NCI-H69 (cell line): ENCODE results near the gene ANXA1.
A peak's percentile ranks its signal among the peaks of the same experiment; 100 is the strongest.

Source experiments
- DNase-seq: peaks from one replicate; lab custom pipeline; 2025; lab: John Stamatoyannopoulos, UW

The ANXA1 gene

GRCh38 chr9:73138516-73138915 is 13.1 kb upstream of the ANXA1 start:
- no peak for DNase-seq

- DNase-seq = no peak
Measured at GRCh38 chr9:73141282-73141681, 10.4 kb upstream of the ANXA1 start.

GRCh38 chr9:73143711-73144328 is 7.8 kb upstream of the ANXA1 start:
- peak; percentile 42 for DNase-seq

DNA sequence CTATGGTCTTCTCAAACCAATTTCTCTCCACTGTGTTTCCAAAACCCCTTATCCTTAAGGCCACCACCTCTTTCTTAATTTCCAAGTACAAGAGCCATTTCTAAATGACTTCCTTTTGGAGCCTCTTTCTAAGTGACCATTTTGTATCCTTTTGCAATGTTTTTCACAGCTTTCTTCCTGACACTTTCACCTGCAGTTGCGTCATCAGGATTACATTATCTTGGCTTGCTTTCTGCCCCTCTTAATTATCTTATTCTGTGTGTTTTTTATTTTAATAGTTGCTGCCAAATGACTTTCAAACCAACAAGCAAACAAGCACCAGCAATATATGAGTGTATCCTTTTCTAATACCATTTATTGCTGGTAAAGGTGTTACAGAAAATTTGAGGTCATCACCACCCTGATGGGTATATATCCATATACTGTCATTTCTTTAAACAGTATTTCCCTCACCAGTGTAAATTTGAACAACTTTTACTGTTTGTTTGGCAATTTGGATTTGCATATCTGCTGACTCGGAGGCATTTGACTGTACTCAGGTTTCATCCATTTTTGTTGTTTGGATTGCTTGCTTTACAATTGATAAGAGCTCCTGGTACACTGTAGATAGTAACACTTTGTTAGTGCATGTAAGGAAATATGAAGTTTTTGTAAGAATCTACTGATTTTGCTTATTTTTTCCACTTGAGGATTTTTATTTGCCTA is 5.4 kb upstream of the ANXA1 start:
- DNase-seq = peak; percentile 42

DNA sequence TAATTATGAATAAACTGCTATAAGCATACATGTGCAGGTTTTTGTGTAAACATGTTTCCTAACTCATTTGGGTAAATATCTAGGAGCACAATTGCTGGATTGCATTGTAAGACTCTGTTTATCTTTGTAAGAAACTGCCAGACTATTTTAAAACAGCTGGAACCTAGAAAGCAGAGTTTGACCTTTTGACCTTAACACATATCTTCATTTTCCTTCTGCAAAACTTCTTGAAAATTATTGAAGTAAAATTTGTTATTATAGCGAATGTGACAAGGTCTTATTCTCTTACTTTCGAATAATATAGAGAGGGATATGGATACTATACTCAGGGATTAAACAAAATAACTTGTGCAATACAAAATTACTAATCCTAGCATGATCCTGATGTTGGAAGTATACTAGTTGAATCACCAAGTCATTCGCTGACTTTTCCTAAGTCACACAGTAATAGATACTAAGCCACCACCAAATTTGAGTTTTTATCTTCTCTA is 3.2 kb upstream of the ANXA1 start:
- peak; percentile 38 for DNase-seq

DNA sequence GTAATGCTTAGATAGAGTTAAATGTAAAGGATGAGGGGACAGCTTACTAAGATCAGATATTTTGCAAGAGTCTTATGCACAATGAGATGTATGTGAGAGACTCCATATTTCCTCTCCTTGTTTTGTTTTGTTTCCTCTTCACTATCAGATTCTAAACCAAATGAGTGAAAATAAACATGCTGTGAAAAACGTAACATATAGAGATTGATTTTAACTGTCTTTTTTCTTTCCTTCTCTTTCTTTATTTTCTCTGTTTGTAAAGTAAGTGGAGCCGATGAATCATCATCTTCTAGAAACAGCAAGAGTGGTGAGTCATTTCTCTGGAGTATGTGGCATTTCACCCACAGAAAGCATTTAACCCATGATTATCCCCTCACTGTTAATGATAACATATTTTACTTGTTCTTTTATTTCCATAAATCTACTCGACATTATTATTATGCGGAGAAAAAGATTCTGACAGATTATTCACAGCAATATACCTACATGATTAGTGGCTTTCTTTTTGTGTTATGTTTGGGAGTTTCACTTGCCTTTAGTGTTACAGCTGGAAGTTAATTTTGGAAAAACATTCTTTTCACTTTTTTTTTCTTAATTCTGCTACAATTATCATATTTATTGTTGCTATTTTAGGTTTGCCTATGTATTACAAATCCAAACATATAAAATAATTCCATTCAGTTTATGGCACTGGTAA is 2.1 kb upstream of the ANXA1 start:
- DNase-seq = peak; percentile 89

- DNase-seq = peak; percentile 11
Measured at GRCh38 chr9:73152543-73152844, 829 bp downstream of the ANXA1 start.

DNA sequence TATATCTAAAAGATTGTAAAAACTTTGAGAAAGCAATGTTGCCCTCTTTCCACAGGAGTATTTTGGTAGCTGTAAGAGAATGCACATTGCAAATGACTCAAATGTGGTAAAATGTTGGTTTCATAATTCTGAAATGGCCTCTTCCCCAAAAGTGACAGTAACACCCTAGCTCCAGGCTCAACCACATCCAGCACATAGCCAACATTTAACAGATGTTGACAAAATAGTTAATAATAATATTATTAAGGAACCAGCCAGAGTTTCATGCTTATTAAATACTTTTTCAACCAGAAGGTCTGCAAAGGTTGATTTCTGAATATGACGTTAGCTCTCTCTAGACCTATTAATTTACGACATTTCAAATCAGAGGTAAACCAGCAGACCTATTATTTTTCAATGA is 1.3 kb downstream of the ANXA1 start:
- DNase-seq = no peak

- DNase-seq = peak; percentile 54
Measured at GRCh38 chr9:73153793-73154227, 2.1 kb downstream of the ANXA1 start.

DNA sequence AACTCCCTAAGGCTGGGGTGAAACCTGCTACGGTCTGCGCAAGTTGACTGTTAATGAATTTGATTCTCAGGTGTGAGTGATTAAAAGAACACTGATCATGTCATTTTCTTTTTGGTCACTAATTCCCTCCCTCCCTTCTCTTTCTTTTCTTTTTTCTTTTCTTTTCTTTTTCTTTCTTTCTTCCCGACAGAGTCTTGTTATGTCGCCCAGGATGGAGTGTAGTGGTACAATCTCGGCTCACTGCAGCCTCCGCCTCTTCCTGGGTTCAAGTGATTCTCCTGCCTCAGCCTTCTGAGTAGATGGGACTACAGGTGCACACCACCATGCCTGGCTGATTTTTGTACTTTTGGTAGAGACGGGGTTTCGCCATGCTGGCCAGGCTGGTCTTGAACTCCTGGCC is 2.6 kb downstream of the ANXA1 start:
- DNase-seq = no peak

GRCh38 chr9:73154722-73155121 is 3.1 kb downstream of the ANXA1 start:
- DNase-seq = no peak

DNA sequence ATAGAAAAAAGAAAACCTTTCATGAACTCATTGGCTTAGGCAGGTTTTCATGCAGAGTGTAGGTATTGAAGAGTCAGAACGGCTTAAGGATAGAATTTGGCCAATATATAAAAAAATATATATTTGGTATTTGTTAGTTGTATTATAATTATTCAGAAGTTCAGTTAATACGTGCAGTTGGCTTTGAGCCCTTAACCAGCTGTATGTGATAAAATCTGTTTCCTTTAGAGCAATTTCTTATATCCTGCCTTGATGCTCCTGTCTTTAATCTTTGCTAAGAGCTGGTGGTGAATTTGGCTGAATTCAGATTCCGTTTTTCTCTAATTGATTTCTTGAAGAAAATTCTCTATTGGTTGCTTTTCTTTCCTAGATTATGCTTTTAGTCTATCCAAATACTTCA is 3.7 kb downstream of the ANXA1 start:
- DNase-seq = no peak

DNA sequence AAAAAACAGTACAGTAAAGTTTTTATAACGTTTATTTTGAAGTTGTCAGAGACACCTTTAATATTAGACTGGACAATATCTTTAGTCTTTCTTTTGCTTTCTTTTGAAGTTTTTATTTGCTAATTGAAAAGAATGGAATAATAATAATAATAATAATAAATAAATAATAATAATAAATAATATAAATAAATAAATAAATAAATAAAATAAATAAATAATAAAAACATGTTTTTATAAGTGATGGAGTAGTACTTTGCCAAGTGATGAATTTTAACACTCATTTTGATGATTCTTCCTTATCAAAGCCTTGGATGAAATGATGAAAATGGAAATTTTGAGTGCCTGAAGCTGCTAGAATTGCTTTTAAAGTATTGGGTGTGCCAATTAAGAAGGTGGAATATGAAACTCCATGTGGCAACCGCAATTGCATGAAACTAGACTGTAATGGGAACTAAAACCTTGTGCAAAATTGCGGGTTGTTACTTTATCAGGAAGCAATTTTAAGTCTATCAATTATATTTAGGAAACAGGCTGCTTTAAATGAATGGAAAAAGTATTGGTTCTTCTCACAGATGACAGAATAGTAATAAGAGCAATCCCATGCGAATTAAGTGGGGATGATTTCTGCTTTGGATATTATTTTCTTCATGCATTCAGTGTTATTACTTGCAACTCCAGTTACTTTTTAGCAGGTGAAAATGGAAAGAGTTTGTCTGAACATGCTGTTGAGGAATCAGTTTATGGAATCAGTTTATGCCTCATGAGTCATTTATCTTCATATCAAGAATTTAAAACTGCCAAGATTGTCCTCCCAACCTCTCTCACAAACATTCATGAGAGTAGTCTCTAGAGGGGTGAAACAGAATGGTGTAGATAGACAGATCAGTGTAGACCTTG is 4.6 kb downstream of the ANXA1 start:
- DNase-seq = no peak

DNA sequence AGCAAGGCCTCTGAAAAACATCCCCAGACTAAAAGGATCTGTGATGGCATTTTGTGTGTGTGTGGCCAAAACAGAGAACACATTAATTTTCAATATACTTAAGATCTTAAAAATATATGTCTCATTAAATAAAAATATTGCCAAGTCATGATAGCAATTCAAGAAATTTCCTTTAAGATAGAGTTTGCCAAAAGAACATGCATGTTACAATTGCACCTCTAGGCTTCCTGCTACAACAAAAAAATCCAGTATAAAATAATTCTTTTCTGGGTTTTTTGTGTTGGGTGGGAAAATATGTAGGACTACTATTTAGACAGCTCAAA is 5.2 kb downstream of the ANXA1 start:
- no peak for DNase-seq

DNA sequence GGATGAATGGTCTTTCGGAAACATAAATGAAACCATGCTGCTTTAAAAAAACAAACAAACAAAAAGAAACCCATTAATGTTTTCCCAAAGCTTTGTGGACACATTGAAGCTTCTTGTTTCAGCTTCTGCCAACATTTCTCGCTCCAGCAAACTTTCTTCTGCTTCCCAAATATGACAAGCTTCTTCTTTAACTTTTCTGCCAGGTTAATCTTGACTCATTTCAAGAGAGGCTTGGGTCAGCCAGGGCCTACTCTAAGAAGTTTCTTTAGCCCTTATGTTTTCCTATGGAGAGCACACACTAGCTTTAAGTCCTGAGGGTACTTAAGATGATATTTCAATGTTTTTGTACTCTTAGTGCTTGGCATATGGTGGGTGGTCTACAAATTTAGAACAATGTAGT is 6.1 kb downstream of the ANXA1 start:
- no peak for DNase-seq

GRCh38 chr9:73158723-73159122 is 7.1 kb downstream of the ANXA1 start:
- DNase-seq = no peak

GRCh38 chr9:73160868-73161267 is 9.2 kb downstream of the ANXA1 start:
- no peak for DNase-seq

DNA sequence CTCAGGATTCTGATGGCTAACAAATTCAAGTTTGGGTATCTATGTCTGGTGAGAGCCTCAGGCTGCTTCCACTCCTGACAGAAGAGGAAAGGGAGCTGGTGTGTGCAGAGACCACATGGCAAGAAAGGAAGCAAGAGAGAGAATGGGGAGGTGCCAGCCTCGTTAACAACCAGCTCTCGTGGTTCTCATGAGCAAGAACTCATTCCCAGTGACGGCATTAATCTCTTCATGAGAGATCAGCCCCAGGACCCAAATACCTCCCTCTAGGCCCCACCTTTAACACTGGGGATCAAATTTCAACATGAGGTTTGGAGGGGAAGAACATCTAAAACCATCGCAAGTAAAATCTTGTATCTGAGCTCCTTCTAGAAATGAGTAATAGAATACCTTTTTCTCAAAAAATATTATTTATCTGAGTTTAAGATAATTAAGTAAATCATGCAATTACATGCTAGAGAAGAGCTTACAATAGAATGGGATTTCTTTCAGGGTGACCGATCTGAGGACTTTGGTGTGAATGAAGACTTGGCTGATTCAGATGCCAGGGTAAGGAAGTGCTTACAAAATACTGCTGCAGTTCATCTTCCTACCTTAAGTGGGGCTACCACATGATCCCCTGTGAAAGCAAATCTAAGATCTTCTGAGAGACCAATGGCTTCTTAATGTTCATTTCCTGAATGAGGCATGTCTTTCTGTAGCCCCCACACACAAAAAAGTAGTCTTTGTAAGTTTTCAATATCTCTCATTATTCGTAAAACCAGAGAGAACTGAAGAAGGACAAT is 11.5 kb downstream of the ANXA1 start:
- peak; percentile 17 for DNase-seq

- no peak for DNase-seq
Measured at GRCh38 chr9:73165911-73166310, 14.2 kb downstream of the ANXA1 start.

- DNase-seq = no peak
Measured at GRCh38 chr9:73166468-73166867, 14.8 kb downstream of the ANXA1 start.

- peak; percentile 25 for DNase-seq
Measured at GRCh38 chr9:73167614-73168013, 15.9 kb downstream of the ANXA1 start.
